ENCODE results near the gene NAB2.

- TF ChIP-seq CTCF (IDR thresholded peaks at IDR 0.05; ENCODE audit: low read length) = no peak
- TF ChIP-seq EZH2 (IDR thresholded peaks at IDR 0.05; ENCODE audit: borderline replicate concordance, low read length) = no peak
Measured at GRCh38 chr12:57109207-57110103, 20.5 kb downstream of the NAB2 start.
